Thyroid gland (tissue), 4 donors: ENCODE results near the gene TAS1R2.

Source experiments
- CTCF ChIP-seq, 6 experiments: fragments of 200-600 bp in 3 of 6; fragments of 450-650 bp in 3 of 6; sonication (generic) in 3 of 6; IDR thresholded peaks; one replicate each; pipeline ENCODE4 v1.5.1; 2016 to 2019; ENCODE audit warnings: antibody characterized with exemption in 6 of 6, mild to moderate bottlenecking in 2 of 6, inconsistent platforms in 1 of 6, moderate library complexity in 1 of 6
- POLR2A ChIP-seq, 2 donors: fragments of 450-650 bp; IDR thresholded peaks; one replicate each; pipeline ENCODE4 v1.6.1; 2017; ENCODE audit warnings: antibody characterized with exemption in 2 of 2, mild to moderate bottlenecking in 2 of 2, moderate library complexity in 1 of 2

GRCh38 chr1:18849261-18849711 is 10.2 kb downstream of the TAS1R2 start:
- TF ChIP-seq CTCF (IDR thresholded peaks at IDR 0.05) (no peak), POLR2A (IDR thresholded peaks at IDR 0.05) (no peak)
